ENCODE results near the gene ZC3HAV1. TPM values are rescaled to one million over a fixed set of nuclear protein-coding genes. Genes with fewer than 3 reads are reported as not detected.

The ZC3HAV1 gene
- total and polyA plus RNA-seq, 2 experiments from 2014 or later, result 24.8 to 56.8 TPM

DNA sequence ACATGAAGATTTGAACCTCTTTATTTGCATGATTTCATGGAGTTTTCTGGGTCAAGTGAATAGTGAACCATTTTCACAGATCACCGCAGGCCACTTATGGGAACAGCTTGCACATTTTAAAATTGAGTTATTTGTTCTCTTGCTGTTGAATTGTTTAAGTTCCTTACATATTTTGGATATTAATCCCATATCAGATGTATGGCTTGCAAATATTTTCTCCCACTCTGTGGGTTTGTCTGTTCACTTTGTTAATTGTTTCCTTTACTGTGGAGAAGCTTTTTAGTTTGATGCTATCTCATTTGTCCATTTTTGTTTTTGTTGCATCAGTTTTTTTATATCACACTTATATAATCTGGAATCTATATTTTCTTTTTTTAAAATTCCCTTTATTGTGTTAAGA lies 59.6 kb downstream of the ZC3HAV1 start:
- no peak overlapping the region for H2AFZ ChIP-seq
- Mint-ChIP-seq H3K36me3 (ENCODE audit: low read depth) (peaks cover 29% of the 10 kb centered on the region; the same call in 2 of the 3 replicates), H3K9me3 (no peaks in the 10 kb centered on the region), H3K4me1 (peaks cover 4% of the 10 kb centered on the region; the same call in 2 of the 3 replicates), H3K4me3 (no peak overlapping the region), H3K27me3 (ENCODE audit: insufficient read depth, low read depth, poor library complexity) (no peaks in the 10 kb centered on the region), H3K27ac (no peak overlapping the region)
- H3K79me2 ChIP-seq (replicated peaks; ENCODE audit: insufficient read depth), result no peaks in the 10 kb centered on the region
- no peak overlapping the region for H3K27ac ChIP-seq (ENCODE audit: low read depth)
- peaks cover 23% of the 10 kb centered on the region for H3K36me3 ChIP-seq (ENCODE audit: insufficient read depth)
- H3K4me3 ChIP-seq, result no peak overlapping the region
- H3K9me2 ChIP-seq (ENCODE audit: insufficient read depth), result no peaks in the 10 kb centered on the region
- no peaks in the 10 kb centered on the region for H3K4me1 ChIP-seq (ENCODE audit: insufficient read depth)
- 0 out of 2 replicates have a peak, but pooled peaks cover 6% of the 10 kb centered on the region for H3F3A ChIP-seq (replicated peaks; ENCODE audit: low read depth)
- no peak overlapping the region for H3K4me2 ChIP-seq
- TF ChIP-seq, protein P1, sequence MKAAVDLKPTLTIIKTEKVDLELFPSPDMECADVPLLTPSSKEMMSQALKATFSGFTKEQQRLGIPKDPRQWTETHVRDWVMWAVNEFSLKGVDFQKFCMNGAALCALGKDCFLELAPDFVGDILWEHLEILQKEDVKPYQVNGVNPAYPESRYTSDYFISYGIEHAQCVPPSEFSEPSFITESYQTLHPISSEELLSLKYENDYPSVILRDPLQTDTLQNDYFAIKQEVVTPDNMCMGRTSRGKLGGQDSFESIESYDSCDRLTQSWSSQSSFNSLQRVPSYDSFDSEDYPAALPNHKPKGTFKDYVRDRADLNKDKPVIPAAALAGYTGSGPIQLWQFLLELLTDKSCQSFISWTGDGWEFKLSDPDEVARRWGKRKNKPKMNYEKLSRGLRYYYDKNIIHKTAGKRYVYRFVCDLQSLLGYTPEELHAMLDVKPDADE (IDR thresholded peaks at IDR 0.05), result no peak
- TF ChIP-seq, protein P2, sequence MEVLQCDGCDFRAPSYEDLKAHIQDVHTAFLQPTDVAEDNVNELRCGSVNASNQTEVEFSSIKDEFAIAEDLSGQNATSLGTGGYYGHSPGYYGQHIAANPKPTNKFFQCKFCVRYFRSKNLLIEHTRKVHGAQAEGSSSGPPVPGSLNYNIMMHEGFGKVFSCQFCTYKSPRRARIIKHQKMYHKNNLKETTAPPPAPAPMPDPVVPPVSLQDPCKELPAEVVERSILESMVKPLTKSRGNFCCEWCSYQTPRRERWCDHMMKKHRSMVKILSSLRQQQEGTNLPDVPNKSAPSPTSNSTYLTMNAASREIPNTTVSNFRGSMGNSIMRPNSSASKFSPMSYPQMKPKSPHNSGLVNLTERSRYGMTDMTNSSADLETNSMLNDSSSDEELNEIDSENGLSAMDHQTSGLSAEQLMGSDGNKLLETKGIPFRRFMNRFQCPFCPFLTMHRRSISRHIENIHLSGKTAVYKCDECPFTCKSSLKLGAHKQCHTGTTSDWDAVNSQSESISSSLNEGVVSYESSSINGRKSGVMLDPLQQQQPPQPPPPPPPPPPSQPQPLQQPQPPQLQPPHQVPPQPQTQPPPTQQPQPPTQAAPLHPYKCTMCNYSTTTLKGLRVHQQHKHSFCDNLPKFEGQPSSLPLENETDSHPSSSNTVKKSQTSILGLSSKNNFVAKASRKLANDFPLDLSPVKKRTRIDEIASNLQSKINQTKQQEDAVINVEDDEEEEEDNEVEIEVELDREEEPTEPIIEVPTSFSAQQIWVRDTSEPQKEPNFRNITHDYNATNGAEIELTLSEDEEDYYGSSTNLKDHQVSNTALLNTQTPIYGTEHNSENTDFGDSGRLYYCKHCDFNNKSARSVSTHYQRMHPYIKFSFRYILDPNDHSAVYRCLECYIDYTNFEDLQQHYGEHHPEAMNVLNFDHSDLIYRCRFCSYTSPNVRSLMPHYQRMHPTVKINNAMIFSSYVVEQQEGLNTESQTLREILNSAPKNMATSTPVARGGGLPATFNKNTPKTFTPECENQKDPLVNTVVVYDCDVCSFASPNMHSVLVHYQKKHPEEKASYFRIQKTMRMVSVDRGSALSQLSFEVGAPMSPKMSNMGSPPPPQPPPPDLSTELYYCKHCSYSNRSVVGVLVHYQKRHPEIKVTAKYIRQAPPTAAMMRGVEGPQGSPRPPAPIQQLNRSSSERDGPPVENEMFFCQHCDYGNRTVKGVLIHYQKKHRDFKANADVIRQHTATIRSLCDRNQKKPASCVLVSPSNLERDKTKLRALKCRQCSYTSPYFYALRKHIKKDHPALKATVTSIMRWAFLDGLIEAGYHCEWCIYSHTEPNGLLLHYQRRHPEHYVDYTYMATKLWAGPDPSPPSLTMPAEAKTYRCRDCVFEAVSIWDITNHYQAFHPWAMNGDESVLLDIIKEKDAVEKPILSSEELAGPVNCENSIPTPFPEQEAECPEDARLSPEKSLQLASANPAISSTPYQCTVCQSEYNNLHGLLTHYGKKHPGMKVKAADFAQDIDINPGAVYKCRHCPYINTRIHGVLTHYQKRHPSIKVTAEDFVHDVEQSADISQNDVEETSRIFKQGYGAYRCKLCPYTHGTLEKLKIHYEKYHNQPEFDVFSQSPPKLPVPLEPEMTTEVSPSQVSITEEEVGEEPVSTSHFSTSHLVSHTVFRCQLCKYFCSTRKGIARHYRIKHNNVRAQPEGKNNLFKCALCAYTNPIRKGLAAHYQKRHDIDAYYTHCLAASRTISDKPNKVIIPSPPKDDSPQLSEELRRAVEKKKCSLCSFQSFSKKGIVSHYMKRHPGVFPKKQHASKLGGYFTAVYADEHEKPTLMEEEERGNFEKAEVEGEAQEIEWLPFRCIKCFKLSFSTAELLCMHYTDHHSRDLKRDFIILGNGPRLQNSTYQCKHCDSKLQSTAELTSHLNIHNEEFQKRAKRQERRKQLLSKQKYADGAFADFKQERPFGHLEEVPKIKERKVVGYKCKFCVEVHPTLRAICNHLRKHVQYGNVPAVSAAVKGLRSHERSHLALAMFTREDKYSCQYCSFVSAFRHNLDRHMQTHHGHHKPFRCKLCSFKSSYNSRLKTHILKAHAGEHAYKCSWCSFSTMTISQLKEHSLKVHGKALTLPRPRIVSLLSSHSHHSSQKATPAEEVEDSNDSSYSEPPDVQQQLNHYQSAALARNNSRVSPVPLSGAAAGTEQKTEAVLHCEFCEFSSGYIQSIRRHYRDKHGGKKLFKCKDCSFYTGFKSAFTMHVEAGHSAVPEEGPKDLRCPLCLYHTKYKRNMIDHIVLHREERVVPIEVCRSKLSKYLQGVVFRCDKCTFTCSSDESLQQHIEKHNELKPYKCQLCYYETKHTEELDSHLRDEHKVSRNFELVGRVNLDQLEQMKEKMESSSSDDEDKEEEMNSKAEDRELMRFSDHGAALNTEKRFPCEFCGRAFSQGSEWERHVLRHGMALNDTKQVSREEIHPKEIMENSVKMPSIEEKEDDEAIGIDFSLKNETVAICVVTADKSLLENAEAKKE (CRISPR knock-in tag; IDR thresholded peaks at IDR 0.05), result no peak
- TF ChIP-seq STAT1 (IDR thresholded peaks at IDR 0.05; ENCODE audit: unreplicated experiment) (no peak), EZH2 (IDR thresholded peaks at IDR 0.05; ENCODE audit: low read depth, unreplicated experiment) (no peak), JUNB (IDR thresholded peaks at IDR 0.05; ENCODE audit: unreplicated experiment) (no peak), ZNF331 (CRISPR knock-in tag; IDR thresholded peaks at IDR 0.05; ENCODE audit: low read depth) (no peak), POLR2AphosphoS5 (IDR thresholded peaks at IDR 0.05; ENCODE audit: low read depth) (no peak)
- TF ChIP-seq, protein P3, sequence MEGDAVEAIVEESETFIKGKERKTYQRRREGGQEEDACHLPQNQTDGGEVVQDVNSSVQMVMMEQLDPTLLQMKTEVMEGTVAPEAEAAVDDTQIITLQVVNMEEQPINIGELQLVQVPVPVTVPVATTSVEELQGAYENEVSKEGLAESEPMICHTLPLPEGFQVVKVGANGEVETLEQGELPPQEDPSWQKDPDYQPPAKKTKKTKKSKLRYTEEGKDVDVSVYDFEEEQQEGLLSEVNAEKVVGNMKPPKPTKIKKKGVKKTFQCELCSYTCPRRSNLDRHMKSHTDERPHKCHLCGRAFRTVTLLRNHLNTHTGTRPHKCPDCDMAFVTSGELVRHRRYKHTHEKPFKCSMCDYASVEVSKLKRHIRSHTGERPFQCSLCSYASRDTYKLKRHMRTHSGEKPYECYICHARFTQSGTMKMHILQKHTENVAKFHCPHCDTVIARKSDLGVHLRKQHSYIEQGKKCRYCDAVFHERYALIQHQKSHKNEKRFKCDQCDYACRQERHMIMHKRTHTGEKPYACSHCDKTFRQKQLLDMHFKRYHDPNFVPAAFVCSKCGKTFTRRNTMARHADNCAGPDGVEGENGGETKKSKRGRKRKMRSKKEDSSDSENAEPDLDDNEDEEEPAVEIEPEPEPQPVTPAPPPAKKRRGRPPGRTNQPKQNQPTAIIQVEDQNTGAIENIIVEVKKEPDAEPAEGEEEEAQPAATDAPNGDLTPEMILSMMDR (conservative IDR thresholded peaks at IDR 0.05; ENCODE audit: low read depth in 2 of 2), result no peak
- TF ChIP-seq, protein P4, sequence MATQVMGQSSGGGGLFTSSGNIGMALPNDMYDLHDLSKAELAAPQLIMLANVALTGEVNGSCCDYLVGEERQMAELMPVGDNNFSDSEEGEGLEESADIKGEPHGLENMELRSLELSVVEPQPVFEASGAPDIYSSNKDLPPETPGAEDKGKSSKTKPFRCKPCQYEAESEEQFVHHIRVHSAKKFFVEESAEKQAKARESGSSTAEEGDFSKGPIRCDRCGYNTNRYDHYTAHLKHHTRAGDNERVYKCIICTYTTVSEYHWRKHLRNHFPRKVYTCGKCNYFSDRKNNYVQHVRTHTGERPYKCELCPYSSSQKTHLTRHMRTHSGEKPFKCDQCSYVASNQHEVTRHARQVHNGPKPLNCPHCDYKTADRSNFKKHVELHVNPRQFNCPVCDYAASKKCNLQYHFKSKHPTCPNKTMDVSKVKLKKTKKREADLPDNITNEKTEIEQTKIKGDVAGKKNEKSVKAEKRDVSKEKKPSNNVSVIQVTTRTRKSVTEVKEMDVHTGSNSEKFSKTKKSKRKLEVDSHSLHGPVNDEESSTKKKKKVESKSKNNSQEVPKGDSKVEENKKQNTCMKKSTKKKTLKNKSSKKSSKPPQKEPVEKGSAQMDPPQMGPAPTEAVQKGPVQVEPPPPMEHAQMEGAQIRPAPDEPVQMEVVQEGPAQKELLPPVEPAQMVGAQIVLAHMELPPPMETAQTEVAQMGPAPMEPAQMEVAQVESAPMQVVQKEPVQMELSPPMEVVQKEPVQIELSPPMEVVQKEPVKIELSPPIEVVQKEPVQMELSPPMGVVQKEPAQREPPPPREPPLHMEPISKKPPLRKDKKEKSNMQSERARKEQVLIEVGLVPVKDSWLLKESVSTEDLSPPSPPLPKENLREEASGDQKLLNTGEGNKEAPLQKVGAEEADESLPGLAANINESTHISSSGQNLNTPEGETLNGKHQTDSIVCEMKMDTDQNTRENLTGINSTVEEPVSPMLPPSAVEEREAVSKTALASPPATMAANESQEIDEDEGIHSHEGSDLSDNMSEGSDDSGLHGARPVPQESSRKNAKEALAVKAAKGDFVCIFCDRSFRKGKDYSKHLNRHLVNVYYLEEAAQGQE (IDR thresholded peaks at IDR 0.05; ENCODE audit: unreplicated experiment), result no peak
- H4K20me1 ChIP-seq (replicated peaks; ENCODE audit: insufficient read depth), result no peaks in the 10 kb centered on the region
- DNase-seq (ENCODE audit: low spot score), result no peak
- no peak for ATAC-seq
- no peaks in the 10 kb centered on the region for H3K27me3 ChIP-seq (ENCODE audit: insufficient read depth)
